Hepatocyte (in vitro differentiated cells): ENCODE data around the gene PDE11A. TPM values are rescaled to one million over a fixed set of nuclear protein-coding genes. Genes with fewer than 3 reads are reported as not detected.

Source experiments
- DNase-seq: peaks from one replicate; pipeline ENCODE4 v3.0.0-alpha.2; 2016; ENCODE audit warnings: low spot score
- H2AFZ ChIP-seq: fragments of 200-600 bp; sonication (generic); 2 replicates; pipeline ENCODE4 v1.6.0; 2016; ENCODE audit warnings: antibody characterized with exemption, mild to moderate bottlenecking
- H3K27ac ChIP-seq: fragments of 200-600 bp; sonication (generic); 2 replicates; pipeline ENCODE4 v1.5.1; 2016; ENCODE audit warnings: mild to moderate bottlenecking
- H3K27me3 ChIP-seq: fragments of 200-600 bp; sonication (generic); 2 replicates; pipeline ENCODE4 v1.6.1; 2016
- H3K36me3 ChIP-seq: fragments of 200-600 bp; sonication (generic); replicated peaks from 2 replicates; pipeline ENCODE4 v1.5.1; 2016; ENCODE audit warnings: low read depth; ENCODE audit not compliant: insufficient read depth
- H3K4me1 ChIP-seq: fragments of 200-600 bp; sonication (generic); 2 replicates; pipeline ENCODE4 v1.5.1; 2016; ENCODE audit warnings: mild to moderate bottlenecking, moderate library complexity; ENCODE audit not compliant: insufficient read depth
- H3K4me2 ChIP-seq: fragments of 200-600 bp; sonication (generic); 2 replicates; pipeline ENCODE4 v1.6.0; 2016
- H3K4me3 ChIP-seq: fragments of 200-600 bp; sonication (generic); 2 replicates; pipeline ENCODE4 v1.5.1; 2016; ENCODE audit warnings: mild to moderate bottlenecking
- H3K79me2 ChIP-seq: fragments of 200-600 bp; sonication (generic); 2 replicates; pipeline ENCODE4 v1.6.0; 2017; ENCODE audit warnings: mild to moderate bottlenecking
- H3K9me2 ChIP-seq: fragments of 200-600 bp; sonication (generic); replicated peaks from 2 replicates; pipeline ENCODE4 v1.6.0; 2017; ENCODE audit warnings: mild to moderate bottlenecking; ENCODE audit not compliant: insufficient read depth
- H3K9me3 ChIP-seq: fragments of 200-600 bp; sonication (generic); 2 replicates; pipeline ENCODE4 v1.5.1; 2016; ENCODE audit warnings: low read depth, mild to moderate bottlenecking
- H4K20me1 ChIP-seq: fragments of 200-600 bp; sonication (generic); 2 replicates; pipeline ENCODE4 v1.6.0; 2016; ENCODE audit warnings: mild to moderate bottlenecking; ENCODE audit not compliant: insufficient read depth, poor library complexity, severe bottlenecking
- EZH2 ChIP-seq: fragments of 200-600 bp; sonication (generic); IDR thresholded peaks from 2 replicates; pipeline ENCODE4 v1.6.1; 2016; ENCODE audit warnings: antibody characterized with exemption, mild to moderate bottlenecking, borderline replicate concordance
- EZH2phosphoT487 ChIP-seq: fragments of 200-600 bp; sonication (generic); IDR thresholded peaks from one replicate; pipeline ENCODE4 v1.6.1; 2018; ENCODE audit warnings: antibody characterized with exemption, mild to moderate bottlenecking, low read depth, moderate library complexity; ENCODE audit not compliant: unreplicated experiment, severe bottlenecking
- WGBS: methylation state at CpG from one replicate; pipeline ENCODE4 v1.1.6; 2016; ENCODE audit warnings: low lambda C conversion rate; ENCODE audit errors: missing lambda C conversion rate; 5-methylcytosine and 5-hydroxymethylcytosine counted together
- polyA plus RNA-seq: library from polyadenylated mRNA; unstranded; fragments of >200 nt; fragmentation: Nextera tagmentation; extraction: Ambion mirVana; gene quantifications from 2 replicates; pipeline ENCODE4 v1.2.1, GENCODE V29; 2016
- total RNA-seq: library from RNA; depleted of rRNA; stranded (reverse); fragments of >200 nt; gene quantifications from 2 replicates; pipeline ENCODE4 v1.2.3, GENCODE V29; 2014
- TF ChIP-seq, protein P1 (sequence below): fragments of 200-600 bp; sonication (generic); IDR thresholded peaks from 2 replicates; pipeline ENCODE4 v1.5.1; 2016; ENCODE audit warnings: antibody characterized with exemption, mild to moderate bottlenecking; ENCODE audit not compliant: poor library complexity

The PDE11A gene
- total and polyA plus RNA-seq, 2 experiments from 2014 or later: 0.71 to 1.9 TPM

DNA sequence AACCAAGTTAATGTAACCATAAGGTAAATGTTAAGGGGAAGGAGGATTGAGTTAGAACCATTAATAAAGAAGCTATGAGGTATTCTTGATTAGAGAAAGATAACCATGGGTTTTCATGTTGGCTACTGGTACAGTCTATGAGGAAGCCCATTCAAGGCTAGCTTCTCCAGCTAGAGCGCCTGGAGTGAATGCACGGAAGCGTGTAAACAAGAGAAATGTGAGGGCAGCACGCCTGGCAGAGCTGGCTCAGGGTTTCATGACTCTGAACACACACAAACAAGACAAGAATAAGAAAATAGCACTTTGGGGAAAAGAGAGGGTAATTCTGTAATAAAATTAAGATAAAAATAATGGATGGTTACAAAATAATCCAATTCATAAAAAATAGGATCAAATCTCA is 255.3 kb downstream of the PDE11A start:
- Histone ChIP-seq H2AFZ (no peak overlapping the region), H3K4me3 (no peak overlapping the region), H3K9me2 (no peaks in the 10 kb centered on the region), H3K9me3 (no peaks in the 10 kb centered on the region), H3K27ac (no peak overlapping the region), H3K27me3 (no peaks in the 10 kb centered on the region), H3K36me3 (no peaks in the 10 kb centered on the region), H3K4me1 (no peaks in the 10 kb centered on the region), H3K79me2 (no peaks in the 10 kb centered on the region), H3K4me2 (no peak overlapping the region), H4K20me1 (no peaks in the 10 kb centered on the region)
- no peak for DNase-seq
- TF ChIP-seq EZH2phosphoT487: no peak
- TF ChIP-seq, protein P1, sequence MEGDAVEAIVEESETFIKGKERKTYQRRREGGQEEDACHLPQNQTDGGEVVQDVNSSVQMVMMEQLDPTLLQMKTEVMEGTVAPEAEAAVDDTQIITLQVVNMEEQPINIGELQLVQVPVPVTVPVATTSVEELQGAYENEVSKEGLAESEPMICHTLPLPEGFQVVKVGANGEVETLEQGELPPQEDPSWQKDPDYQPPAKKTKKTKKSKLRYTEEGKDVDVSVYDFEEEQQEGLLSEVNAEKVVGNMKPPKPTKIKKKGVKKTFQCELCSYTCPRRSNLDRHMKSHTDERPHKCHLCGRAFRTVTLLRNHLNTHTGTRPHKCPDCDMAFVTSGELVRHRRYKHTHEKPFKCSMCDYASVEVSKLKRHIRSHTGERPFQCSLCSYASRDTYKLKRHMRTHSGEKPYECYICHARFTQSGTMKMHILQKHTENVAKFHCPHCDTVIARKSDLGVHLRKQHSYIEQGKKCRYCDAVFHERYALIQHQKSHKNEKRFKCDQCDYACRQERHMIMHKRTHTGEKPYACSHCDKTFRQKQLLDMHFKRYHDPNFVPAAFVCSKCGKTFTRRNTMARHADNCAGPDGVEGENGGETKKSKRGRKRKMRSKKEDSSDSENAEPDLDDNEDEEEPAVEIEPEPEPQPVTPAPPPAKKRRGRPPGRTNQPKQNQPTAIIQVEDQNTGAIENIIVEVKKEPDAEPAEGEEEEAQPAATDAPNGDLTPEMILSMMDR: no peak
- TF ChIP-seq EZH2: no peak
- whole genome bisulfite sequencing: 96% methylated on average over 4 of the region's 4 CpGs

DNA sequence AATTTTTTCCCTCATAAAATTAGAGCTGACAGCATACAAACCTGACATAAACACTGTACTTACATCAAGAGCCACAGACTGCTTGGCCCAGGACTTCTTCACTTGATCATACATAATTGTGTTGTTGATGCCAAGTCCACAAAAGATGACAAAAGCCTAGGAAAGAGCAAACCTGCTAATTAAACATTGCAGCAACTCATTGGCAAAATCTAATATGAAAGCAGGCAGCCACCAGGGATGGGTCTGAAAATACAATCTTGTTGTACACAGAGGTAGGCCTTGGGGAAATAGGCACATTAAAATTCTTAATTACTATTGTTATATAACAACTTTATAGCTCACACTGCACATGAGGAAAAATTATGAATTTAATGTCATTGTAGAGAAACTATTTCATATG is 255.8 kb downstream of the PDE11A start:
- TF ChIP-seq, protein P1: no peak
- no peak for TF ChIP-seq EZH2phosphoT487
- no peak for TF ChIP-seq EZH2

DNA sequence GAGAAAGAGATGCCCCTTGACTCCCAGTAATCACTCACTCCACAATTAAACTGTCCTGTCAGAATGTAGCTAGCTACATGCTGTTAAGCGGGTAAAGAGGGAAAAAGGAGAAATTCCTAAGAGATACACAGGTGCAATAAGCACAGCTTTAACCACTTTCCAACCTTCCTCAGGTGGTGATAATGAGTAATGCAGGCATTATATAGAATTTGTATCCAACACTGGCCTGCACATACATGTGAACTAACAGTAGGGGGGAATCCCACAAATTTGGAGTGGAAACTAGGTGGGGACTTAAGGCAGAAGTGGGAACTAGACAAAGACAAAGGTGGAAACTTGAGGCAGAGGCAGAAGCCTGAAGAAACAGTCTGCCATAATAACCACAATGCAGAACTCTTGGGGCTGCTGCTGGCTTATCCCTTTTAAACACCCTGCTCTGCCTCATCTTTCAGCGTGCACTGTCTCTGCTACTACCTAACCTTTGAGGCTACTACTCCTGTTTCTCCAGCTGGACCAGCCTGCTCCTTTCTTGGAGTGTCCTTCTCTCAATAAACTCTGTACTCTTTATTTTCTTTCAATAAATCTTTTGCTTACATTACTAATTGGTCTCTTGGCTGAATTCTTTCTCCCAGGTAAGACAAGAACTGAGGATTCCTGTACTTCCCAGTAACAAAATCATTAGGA is 259.7 kb downstream of the PDE11A start:
- WGBS: 93% methylated on average over 2 of the region's 2 CpGs
- H4K20me1 ChIP-seq: no peaks in the 10 kb centered on the region

More for the DNA sequence above, 255.8 kb downstream of the PDE11A start:
- no peak for DNase-seq
- Histone ChIP-seq H3K27ac (no peak overlapping the region), H3K27me3 (no peaks in the 10 kb centered on the region), H3K36me3 (no peaks in the 10 kb centered on the region), H3K9me2 (no peaks in the 10 kb centered on the region), H3K9me3 (no peaks in the 10 kb centered on the region), H2AFZ (no peak overlapping the region), H4K20me1 (no peaks in the 10 kb centered on the region), H3K4me2 (no peak overlapping the region), H3K4me1 (no peaks in the 10 kb centered on the region), H3K4me3 (no peak overlapping the region), H3K79me2 (no peaks in the 10 kb centered on the region)

More for the DNA sequence above, 259.7 kb downstream of the PDE11A start:
- H3K27ac ChIP-seq: no peak overlapping the region
- H3K4me2 ChIP-seq: no peak overlapping the region
- H3K27me3 ChIP-seq: no peaks in the 10 kb centered on the region
- H3K36me3 ChIP-seq: no peaks in the 10 kb centered on the region
- no peak overlapping the region for H3K4me3 ChIP-seq
- no peaks in the 10 kb centered on the region for H3K79me2 ChIP-seq
- no peaks in the 10 kb centered on the region for H3K9me2 ChIP-seq
- no peaks in the 10 kb centered on the region for H3K4me1 ChIP-seq
- TF ChIP-seq EZH2: no peak
- TF ChIP-seq EZH2phosphoT487: no peak
- TF ChIP-seq, protein P1: no peak
- no peak overlapping the region for H2AFZ ChIP-seq
- H3K9me3 ChIP-seq: no peaks in the 10 kb centered on the region
- DNase-seq: no peak
